PFSK-1 (cell line): ENCODE results near the gene RAP1GAP.

ENCODE experiments used
- FOXP2 ChIP-seq: optimal IDR thresholded peaks from 2 replicates; pipeline ENCODE3; 2011; ENCODE audit warnings: borderline replicate concordance, control low read depth, inconsistent platforms; ENCODE audit not compliant: insufficient read depth; ENCODE audit errors: extremely low read length, extremely low read depth
- POLR2AphosphoS5 ChIP-seq: IDR thresholded peaks from 2 replicates; pipeline ENCODE4 v1.6.1; 2012; ENCODE audit warnings: low read depth, mild to moderate bottlenecking, control low read depth, low read length, moderate library complexity
- SIN3A ChIP-seq: IDR thresholded peaks from 2 replicates; pipeline ENCODE4 v1.6.1; 2012; ENCODE audit warnings: mild to moderate bottlenecking, low read length, moderate library complexity, borderline replicate concordance; ENCODE audit not compliant: insufficient read depth
- TAF1 ChIP-seq: IDR thresholded peaks from 2 replicates; pipeline ENCODE4 v1.6.1; 2012; ENCODE audit warnings: low read length, control low read depth, borderline replicate concordance; ENCODE audit not compliant: insufficient read depth
- TF ChIP-seq, protein P1 (sequence below), 2 experiments: IDR thresholded peaks; 2 replicates each; pipeline versions ENCODE4 v1.6.1 to v1.8.0; 2011 to 2012; ENCODE audit warnings: low read depth in 2 of 2, low read length in 2 of 2, control low read depth in 1 of 2, inconsistent platforms in 1 of 2, mild to moderate bottlenecking in 1 of 2, moderate library complexity in 1 of 2; ENCODE audit not compliant: insufficient read depth in 1 of 2

DNA sequence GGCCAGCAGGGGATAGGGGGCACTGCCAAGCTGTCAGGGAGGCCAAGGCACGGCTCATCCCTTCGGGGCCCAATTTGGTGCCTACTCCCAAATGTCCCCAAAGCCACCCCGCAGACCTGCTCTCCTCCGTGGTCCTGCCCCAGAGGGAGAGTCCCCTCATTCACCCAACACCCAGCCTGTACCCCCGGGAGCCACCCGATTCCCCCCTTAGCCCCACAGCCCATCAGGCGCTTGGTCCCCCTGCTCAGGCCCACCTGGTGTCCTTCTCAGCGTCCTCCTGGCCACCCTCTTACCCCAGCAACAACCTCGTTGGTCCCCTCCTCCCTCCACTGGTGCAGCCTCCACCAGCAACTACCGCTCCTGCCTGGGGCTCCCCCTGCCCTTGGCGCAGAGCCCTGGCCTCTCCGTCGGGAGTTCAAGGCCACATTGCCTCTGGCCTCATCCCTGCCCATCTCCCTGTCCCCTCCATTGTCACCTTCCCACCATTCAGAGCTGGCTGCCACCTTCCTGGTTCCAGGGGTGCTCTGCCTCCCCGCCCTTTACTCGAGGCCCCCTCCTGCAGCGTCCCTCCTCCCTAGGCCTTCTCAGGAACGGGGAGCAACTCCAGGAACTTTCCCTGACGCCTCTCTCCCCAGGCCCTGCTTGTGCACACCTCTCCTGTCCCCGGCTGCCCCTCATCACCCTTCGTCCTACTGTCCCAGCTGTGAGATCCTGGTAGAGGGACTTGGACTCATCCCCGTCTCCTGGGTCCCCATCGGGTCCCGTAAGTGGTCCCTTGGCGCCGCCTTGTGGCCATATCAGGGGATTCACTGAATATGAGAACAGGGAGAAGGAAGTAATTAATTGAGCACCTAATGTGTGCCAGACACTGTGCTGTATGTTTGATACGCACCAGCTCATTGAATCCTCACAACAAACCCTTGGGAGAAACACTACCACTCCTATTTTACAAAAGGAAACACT is 73.9 kb downstream of the RAP1GAP start:
- TF ChIP-seq POLR2AphosphoS5 (no peak), TAF1 (no peak), SIN3A (no peak), FOXP2 (no peak)
- TF ChIP-seq, protein P1, sequence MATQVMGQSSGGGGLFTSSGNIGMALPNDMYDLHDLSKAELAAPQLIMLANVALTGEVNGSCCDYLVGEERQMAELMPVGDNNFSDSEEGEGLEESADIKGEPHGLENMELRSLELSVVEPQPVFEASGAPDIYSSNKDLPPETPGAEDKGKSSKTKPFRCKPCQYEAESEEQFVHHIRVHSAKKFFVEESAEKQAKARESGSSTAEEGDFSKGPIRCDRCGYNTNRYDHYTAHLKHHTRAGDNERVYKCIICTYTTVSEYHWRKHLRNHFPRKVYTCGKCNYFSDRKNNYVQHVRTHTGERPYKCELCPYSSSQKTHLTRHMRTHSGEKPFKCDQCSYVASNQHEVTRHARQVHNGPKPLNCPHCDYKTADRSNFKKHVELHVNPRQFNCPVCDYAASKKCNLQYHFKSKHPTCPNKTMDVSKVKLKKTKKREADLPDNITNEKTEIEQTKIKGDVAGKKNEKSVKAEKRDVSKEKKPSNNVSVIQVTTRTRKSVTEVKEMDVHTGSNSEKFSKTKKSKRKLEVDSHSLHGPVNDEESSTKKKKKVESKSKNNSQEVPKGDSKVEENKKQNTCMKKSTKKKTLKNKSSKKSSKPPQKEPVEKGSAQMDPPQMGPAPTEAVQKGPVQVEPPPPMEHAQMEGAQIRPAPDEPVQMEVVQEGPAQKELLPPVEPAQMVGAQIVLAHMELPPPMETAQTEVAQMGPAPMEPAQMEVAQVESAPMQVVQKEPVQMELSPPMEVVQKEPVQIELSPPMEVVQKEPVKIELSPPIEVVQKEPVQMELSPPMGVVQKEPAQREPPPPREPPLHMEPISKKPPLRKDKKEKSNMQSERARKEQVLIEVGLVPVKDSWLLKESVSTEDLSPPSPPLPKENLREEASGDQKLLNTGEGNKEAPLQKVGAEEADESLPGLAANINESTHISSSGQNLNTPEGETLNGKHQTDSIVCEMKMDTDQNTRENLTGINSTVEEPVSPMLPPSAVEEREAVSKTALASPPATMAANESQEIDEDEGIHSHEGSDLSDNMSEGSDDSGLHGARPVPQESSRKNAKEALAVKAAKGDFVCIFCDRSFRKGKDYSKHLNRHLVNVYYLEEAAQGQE (IDR thresholded peaks at IDR 0.05; ENCODE audit: insufficient read depth in 1 of 2, low read depth in 2 of 2, low read length in 2 of 2): peak; percentile 8 to 66; a peak in 1 of 4 replicates
